GOT3 (cell line): ENCODE results near the gene ANO10.

Experiments used
- DNase-seq: peaks from one replicate; lab custom pipeline; 2025; ENCODE audit warnings: mixed read lengths; lab: John Stamatoyannopoulos, UW

Gene ANO10

GRCh38 chr3:43413676-43414368 is 208.0 kb downstream of the ANO10 start:
- no peak for DNase-seq

- DNase-seq = no peak
Measured at GRCh38 chr3:43411429-43411828, 210.4 kb downstream of the ANO10 start.

- DNase-seq = no peak
Measured at GRCh38 chr3:43410592-43410991, 211.2 kb downstream of the ANO10 start.

GRCh38 chr3:43409506-43409905 is 212.3 kb downstream of the ANO10 start:
- no peak for DNase-seq

GRCh38 chr3:43406643-43407023 is 215.2 kb downstream of the ANO10 start:
- DNase-seq = no peak

GRCh38 chr3:43405888-43406642 is 215.7 kb downstream of the ANO10 start:
- DNase-seq = no peak

GRCh38 chr3:43400781-43401730 is 220.8 kb downstream of the ANO10 start:
- DNase-seq = no peak

- no peak for DNase-seq
Measured at GRCh38 chr3:43400167-43400566, 221.6 kb downstream of the ANO10 start.

GRCh38 chr3:43399034-43399433 is 222.8 kb downstream of the ANO10 start:
- no peak for DNase-seq

- no peak for DNase-seq
Measured at GRCh38 chr3:43394041-43394554, 227.7 kb downstream of the ANO10 start.

- DNase-seq = no peak
Measured at GRCh38 chr3:43391621-43392020, 230.2 kb downstream of the ANO10 start.

GRCh38 chr3:43390255-43390588 is 231.6 kb downstream of the ANO10 start:
- no peak for DNase-seq

GRCh38 chr3:43389388-43390254 is 232.2 kb downstream of the ANO10 start:
- DNase-seq = no peak

GRCh38 chr3:43388915-43389314 is 232.9 kb downstream of the ANO10 start:
- DNase-seq = no peak

- no peak for DNase-seq
Measured at GRCh38 chr3:43388175-43388574, 233.6 kb downstream of the ANO10 start.

GRCh38 chr3:43379343-43379742 is 242.5 kb downstream of the ANO10 start:
- no peak for DNase-seq

GRCh38 chr3:43378066-43378935 is 243.5 kb downstream of the ANO10 start:
- no peak for DNase-seq

- DNase-seq = no peak
Measured at GRCh38 chr3:43373560-43373928, 248.3 kb downstream of the ANO10 start.

GRCh38 chr3:43372809-43373559 is 248.8 kb downstream of the ANO10 start:
- DNase-seq = no peak
